Keratinocyte (primary cell): ENCODE results near the gene CLC.

Experiments used
- CTCF ChIP-seq, 3 experiments: IDR thresholded peaks in 1 of 3; conservative IDR thresholded peaks in 1 of 3; optimal IDR thresholded peaks in 1 of 3; 2 replicates in 2 of 3; 3 replicates in 1 of 3; pipeline versions ENCODE3 to v1.5.1; 2011; ENCODE audit warnings: low read length in 3 of 3, mild to moderate bottlenecking in 3 of 3, moderate library complexity in 2 of 3, control low read depth in 1 of 3, inconsistent platforms in 1 of 3; ENCODE audit not compliant: insufficient read depth in 2 of 3; ENCODE audit errors: extremely low read depth in 1 of 3
- EZH2 ChIP-seq: IDR thresholded peaks from one replicate; pipeline ENCODE4 v1.6.1; 2012; ENCODE audit warnings: inconsistent platforms, mild to moderate bottlenecking, low read length, moderate library complexity

- TF ChIP-seq EZH2 (no peak), CTCF (optimal IDR thresholded peaks at IDR 0.05 in 1 of 3, IDR thresholded peaks at IDR 0.05 in 1 of 3, conservative IDR thresholded peaks at IDR 0.05 in 1 of 3; ENCODE audit: extremely low read depth in 1 of 3, insufficient read depth in 2 of 3, low read length in 3 of 3) (no peak)
These were observed 51.1 kb downstream of the CLC start for GRCh38 chr19:39686739-39687138.
